Measurements from ENCODE around the gene DTNBP1.

Gene DTNBP1

GRCh38 chr6:15530411-15530810 is 132.4 kb downstream of the DTNBP1 start:
- DNase-seq, result no peak

DNA sequence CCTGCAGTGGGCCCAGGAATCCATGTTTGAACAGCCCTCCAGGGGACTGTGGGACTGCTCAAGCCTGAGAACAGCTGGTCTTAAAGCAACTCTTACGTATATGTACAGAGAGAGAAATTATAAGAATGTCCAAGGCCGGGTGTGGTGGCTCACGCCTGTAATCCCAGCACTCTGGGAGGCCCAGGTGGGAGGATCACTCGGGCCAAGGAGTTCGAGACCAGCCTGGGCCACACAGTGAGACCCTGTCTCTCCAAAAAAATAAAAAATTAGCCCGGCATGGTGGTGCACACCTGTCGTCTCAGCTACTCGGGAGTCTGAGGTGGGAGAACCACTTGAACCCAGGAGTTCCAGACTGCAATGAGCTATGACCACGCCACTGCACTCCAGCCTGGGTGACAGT is 134.0 kb downstream of the DTNBP1 start:
- no peak for DNase-seq

- no peak for DNase-seq
These were observed 134.8 kb downstream of the DTNBP1 start for GRCh38 chr6:15527838-15528617.

- no peak for DNase-seq
These were observed 136.6 kb downstream of the DTNBP1 start for GRCh38 chr6:15526212-15526701.

DNA sequence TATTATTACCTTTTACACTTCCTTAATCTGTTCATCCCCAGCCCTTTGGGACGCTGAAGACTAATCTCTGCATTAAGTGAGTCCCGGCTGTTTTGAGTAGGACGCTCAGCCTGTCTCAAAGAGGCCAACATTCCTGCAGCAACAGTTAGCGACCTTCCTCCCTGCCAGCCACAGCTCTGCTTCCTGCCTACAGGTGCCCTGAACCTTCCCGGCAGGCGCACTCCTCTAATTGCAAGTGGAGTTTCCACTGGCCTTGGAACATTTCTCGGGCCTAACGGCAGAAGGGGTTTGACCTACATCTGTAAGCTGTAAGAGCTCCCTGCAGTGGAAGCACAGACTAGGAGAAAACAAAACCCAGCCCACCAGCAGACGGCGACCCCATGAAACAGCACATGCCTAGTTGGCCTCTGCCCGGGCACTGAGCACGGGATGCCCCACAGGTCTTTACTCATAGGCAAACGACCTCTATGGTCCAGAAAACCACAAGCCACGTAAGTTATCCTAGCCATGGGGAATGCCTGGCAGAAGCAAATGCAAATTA is 137.9 kb downstream of the DTNBP1 start:
- no peak for DNase-seq

GRCh38 chr6:15523679-15524630 is 138.9 kb downstream of the DTNBP1 start:
- DNase-seq, result no peak

GRCh38 chr6:15522856-15523529 is 139.8 kb downstream of the DTNBP1 start:
- DNase-seq, result no peak

- no peak for DNase-seq
These were observed 140.4 kb downstream of the DTNBP1 start for GRCh38 chr6:15522427-15522826.

DNA sequence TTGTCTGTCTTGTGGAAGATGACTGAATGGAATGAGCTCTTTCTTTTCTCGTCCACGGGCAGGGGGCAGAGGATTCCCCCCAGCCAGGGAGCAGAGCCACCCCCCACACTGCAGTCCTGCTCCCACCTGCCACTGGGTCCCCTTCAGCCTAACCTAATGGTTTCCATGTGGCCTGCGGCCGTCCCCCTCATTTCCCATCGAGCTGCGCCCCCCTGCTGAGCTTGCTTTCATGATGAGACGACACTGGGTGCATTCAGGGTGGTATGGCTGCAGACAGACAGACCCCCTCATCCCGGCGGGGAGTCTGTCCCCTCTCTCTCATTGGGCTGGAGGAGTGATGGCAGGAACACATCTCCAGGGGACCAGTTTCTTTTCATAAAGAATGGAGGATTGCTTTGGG is 140.8 kb downstream of the DTNBP1 start:
- DNase-seq, result no peak

DNA sequence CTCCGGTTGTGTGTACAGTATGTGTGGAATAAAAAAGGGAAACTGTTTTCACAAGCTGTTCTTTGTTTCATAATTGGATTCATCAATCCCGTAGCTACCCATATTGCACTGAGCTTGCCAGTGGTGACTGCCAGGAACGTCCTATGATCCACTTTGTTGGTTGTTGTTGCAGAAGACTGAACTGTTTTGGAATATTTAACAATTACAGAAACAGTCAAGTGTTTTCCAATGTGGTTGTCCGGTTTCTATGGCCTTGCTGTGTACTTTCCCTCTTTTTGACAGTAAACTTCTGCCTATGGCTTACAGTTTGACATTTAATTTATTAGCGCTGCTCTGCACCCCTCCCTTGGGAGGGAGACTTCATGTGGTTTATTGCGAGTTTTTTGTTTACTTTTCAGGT is 141.2 kb downstream of the DTNBP1 start:
- no peak for DNase-seq

DNA sequence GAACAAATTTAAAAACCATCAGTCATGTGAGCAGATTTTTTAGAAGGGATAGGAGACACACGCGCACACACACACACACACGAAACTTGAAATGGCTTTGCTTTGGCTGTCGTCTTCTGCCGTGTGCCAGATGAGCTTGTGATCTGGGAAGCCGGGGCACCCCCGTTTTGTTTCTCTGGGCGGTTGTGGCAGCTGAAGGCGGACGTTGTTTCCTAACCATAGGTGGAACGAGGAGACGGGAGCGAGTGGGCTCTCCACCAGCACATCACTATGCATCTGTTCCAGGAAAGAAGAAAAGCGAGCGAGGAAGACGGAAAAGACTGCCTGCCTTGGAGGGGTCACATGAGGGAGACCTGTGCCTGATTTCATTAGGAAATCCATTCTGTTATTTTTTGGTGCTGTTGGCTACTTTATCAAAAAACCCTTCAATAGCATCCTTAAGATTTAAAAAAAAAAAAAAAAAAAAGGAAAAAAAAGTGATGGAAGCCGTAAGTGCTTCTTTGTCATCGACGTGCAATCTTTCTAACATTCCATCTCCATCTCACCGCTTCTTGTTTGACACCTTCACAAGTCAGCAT is 142.1 kb downstream of the DTNBP1 start:
- no peak for DNase-seq

GRCh38 chr6:15519681-15520080 is 143.1 kb downstream of the DTNBP1 start:
- no peak for DNase-seq

GRCh38 chr6:15518878-15519277 is 143.9 kb downstream of the DTNBP1 start:
- DNase-seq, result no peak

- DNase-seq, result no peak
These were observed 144.8 kb downstream of the DTNBP1 start for GRCh38 chr6:15518057-15518456.

DNA sequence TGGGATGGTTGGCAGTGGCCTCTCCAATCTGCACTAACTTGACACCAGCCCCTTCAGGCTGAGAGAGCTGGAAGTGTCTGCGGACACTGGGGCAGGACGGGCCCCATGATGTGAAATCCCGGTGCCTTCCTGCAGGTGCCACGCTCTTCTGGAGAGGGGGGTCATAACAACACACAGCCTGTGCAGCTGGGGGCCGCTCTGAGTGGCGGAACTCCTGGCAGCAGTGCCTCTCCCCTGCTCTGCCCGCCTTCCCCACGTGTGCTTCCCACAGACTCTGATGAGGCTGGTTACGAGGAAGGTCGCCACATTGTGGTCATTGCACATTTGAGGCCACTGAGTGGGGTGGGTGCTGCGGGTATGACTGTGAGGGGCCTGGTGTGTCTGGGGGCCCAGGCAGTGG is 145.2 kb downstream of the DTNBP1 start:
- no peak for DNase-seq

DNA sequence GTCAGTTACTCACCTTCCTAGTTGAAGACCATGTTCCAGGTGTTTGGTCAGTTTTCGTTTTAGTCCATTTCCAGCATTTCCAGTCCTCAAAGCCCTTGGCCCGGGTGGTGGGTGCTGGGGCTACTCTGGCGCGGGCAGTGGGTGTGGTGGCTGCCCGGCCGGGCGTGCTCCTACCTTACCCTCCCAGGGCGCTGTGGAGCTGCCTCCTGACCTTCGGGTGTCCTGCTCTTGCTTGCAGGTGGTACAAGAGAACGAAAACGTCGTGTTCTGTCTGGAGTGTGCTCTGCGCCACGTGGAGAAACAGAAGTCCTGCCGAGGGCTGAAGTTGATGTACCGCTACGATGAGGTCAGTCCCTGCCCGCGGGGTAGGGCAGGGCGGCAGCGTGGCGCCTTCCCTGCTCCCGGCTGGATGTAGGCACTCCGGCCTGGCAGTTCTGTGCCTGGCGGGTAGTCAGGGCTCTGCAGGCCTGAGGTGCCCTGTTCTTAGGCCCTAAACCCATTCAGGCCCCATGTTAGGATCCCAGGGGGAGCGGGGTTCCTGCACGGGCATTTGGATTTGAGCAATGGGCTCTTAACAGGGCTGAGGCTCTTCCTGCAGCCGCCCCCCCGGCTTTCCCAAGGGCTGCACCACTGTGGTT is 145.8 kb downstream of the DTNBP1 start:
- no peak for DNase-seq

DNA sequence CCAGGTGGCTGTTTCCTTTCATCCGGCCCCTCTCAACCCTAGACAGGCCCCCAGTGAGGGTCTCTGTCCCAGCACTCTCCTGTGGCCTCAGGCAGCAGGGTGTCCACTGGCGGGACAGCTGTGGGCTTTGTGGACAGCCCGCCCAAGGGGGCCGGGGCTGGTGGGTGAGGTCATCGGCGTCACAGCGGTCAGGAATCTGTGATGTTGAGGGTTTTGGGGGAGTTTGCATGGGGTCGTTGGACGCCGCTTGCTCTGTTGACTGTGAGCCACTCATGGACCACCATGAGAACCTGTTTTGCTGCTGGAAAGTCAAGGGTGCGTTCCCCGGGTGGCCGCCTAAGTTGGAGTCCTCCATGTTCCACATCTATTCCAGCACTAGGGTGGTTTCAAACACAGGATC is 146.4 kb downstream of the DTNBP1 start:
- no peak for DNase-seq

- DNase-seq, result peak in 1 of 2 experiments; percentile 10
These were observed 147.0 kb downstream of the DTNBP1 start for GRCh38 chr6:15515660-15516375.

DNA sequence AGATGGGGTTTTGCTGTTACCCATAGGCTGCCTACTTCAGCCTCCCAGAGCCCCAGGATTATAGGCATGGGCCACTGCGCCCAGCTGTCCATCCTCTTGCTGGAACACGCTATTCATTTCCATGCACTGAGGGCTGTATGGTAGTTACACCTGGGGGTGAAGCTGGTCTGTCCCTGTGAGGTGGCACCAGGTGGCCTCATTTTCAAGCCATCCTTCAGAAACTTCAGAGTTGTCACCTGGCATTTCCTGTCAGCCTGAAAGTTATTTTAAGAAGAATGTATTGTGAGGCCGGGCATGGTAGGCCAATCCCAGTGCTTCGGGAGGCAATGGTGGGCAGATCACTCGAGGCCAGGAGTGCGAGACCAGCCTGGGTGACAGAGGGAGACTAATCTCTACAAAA is 147.6 kb downstream of the DTNBP1 start:
- DNase-seq, result no peak

- no peak for DNase-seq
These were observed 148.8 kb downstream of the DTNBP1 start for GRCh38 chr6:15513801-15514711.

All from NCI-H526 (cell line).